Caco-2 (cell line): ENCODE measurements around the gene CXCL5. TPM values are rescaled to one million over a fixed set of nuclear protein-coding genes. Genes with fewer than 3 reads are reported as not detected.
A peak's percentile ranks its signal among the peaks of the same experiment; 100 is the strongest.

Experiments
- BruUV-seq: library from RNA; stranded (reverse); fragments of 400-500 nt; replicated peaks from 2 replicates; lab custom pipeline; 2021; lab: Mats Ljungman, UMichigan
- CTCF ChIA-PET: fragments of 300-600 bp; sonication (Branson Sonifier 250); formaldehyde crosslinking; loops from one replicate; lab custom pipeline; 2022; ENCODE audit warnings: antibody characterized with exemption; lab: Charles Lee
- POLR2A ChIA-PET: fragments of 300-600 bp; sonication (Branson Sonifier 250); formaldehyde crosslinking; loops from one replicate; lab custom pipeline; 2022; ENCODE audit warnings: antibody characterized with exemption; lab: Charles Lee
- DNase-seq, 2 experiments: peaks; one replicate each; pipeline versions ENCODE4 v3.0.0 to v3.0.0-alpha.2; 2020 to 2022
- H3K27me3 ChIP-seq: replicated peaks from 2 replicates; pipeline ENCODE4 v1.6.0; 2011; ENCODE audit warnings: low read length; ENCODE audit not compliant: control insufficient read depth, insufficient read depth
- H3K36me3 ChIP-seq: 2 replicates; pipeline ENCODE4 v1.5.1; 2011; ENCODE audit warnings: low read length; ENCODE audit not compliant: control insufficient read depth, insufficient read depth
- H3K4me1 ChIP-seq: fragments of 250-450 bp; sonication (Bioruptor Pico); 2 replicates; pipeline ENCODE4 v1.5.1; 2020; ENCODE audit warnings: mild to moderate bottlenecking
- H3K4me3 ChIP-seq: 2 replicates; pipeline ENCODE4 v1.5.1; 2011; ENCODE audit warnings: low read depth, mild to moderate bottlenecking, control low read depth, low read length
- H3K9me3 ChIP-seq: fragments of 250-450 bp; sonication (Bioruptor Pico); 2 replicates; pipeline ENCODE4 v1.5.1; 2020; ENCODE audit warnings: mild to moderate bottlenecking, moderate library complexity
- H3K27ac Mint-ChIP-seq: one replicate; pipeline ENCODE4 v1.8.0; 2022; ENCODE audit warnings: mixed read lengths; ENCODE audit not compliant: unreplicated experiment
- H3K27me3 Mint-ChIP-seq: one replicate; pipeline ENCODE4 v1.8.0; 2022; ENCODE audit warnings: mixed read lengths; ENCODE audit not compliant: insufficient read depth, unreplicated experiment
- H3K36me3 Mint-ChIP-seq: one replicate; pipeline ENCODE4 v1.8.0; 2022; ENCODE audit warnings: mild to moderate bottlenecking, mixed read lengths; ENCODE audit not compliant: insufficient read depth, unreplicated experiment
- H3K4me1 Mint-ChIP-seq: one replicate; pipeline ENCODE4 v1.8.0; 2022; ENCODE audit warnings: low read depth, mixed read lengths; ENCODE audit not compliant: unreplicated experiment
- H3K4me3 Mint-ChIP-seq: one replicate; pipeline ENCODE4 v1.8.0; 2022; ENCODE audit warnings: mild to moderate bottlenecking, moderate library complexity, mixed read lengths; ENCODE audit not compliant: unreplicated experiment
- H3K9me3 Mint-ChIP-seq: one replicate; pipeline ENCODE4 v1.8.0; 2022; ENCODE audit warnings: mixed read lengths; ENCODE audit not compliant: unreplicated experiment
- CTCF ChIP-seq, 2 experiments: fragments of 200-600 bp in 1 of 2; IDR thresholded peaks; 1 replicate in 1 of 2; 2 replicates in 1 of 2; pipeline versions ENCODE4 v1.5.1 to v1.8.0; 2011 to 2022; ENCODE audit warnings: antibody characterized with exemption in 1 of 2, control low read depth in 1 of 2, inconsistent platforms in 1 of 2, low read depth in 1 of 2, low read length in 1 of 2, mild to moderate bottlenecking in 1 of 2, moderate library complexity in 1 of 2; ENCODE audit not compliant: insufficient read depth in 1 of 2, severe bottlenecking in 1 of 2, unreplicated experiment in 1 of 2
- intact Hi-C: fragments of 100-400 bp; cut with micrococcal nuclease; formaldehyde crosslinking; loops from one replicate; pipeline ENCODE4 v1.10.0; 2022; ENCODE audit not compliant: unreplicated experiment
- total RNA-seq: library from RNA; stranded (reverse); gene quantifications from 2 replicates; pipeline ENCODE4 v1.2.3, GENCODE V29; 2022

The CXCL5 gene
- total RNA-seq, 1 experiment from 2014 or later = not detected

GRCh38 chr4:74005528-74005927, 7.1 kb upstream of the CXCL5 start:
- DNase-seq = peak in 1 of 2 experiments; percentile 68
- H3K9me3 ChIP-seq = no peaks in the 10 kb centered on the region
- H3K27me3 Mint-ChIP-seq = no peaks in the 10 kb centered on the region
- intact Hi-C loops = loop anchor here (1.0 to 2.0 kb wide), 2 partner anchors 57 to 94 kb away; partner anchors contain the start of gene CXCL2
- H3K9me3 Mint-ChIP-seq = no peaks in the 10 kb centered on the region
- BruUV-seq = no TSS peak
- ChIA-PET POLR2A (no interaction called here), CTCF (no interaction called here)
- peak overlapping the region; percentile 53 for H3K4me3 Mint-ChIP-seq
- no peaks in the 10 kb centered on the region for H3K36me3 ChIP-seq
- H3K4me1 ChIP-seq = peaks cover 38% of the 10 kb centered on the region
- H3K4me1 Mint-ChIP-seq = peaks cover 15% of the 10 kb centered on the region
- no peak overlapping the region for H3K4me3 ChIP-seq
- no peak for TF ChIP-seq CTCF (IDR thresholded peaks at IDR 0.05; ENCODE audit: insufficient read depth in 1 of 2, low read depth in 1 of 2, low read length in 1 of 2, severe bottlenecking in 1 of 2, unreplicated experiment in 1 of 2)
- H3K27ac Mint-ChIP-seq = peak overlapping the region; percentile 93
- H3K36me3 Mint-ChIP-seq = no peaks in the 10 kb centered on the region
- H3K27me3 ChIP-seq = no peaks in the 10 kb centered on the region

- no peak for TF ChIP-seq CTCF (IDR thresholded peaks at IDR 0.05; ENCODE audit: insufficient read depth in 1 of 2, low read depth in 1 of 2, low read length in 1 of 2, severe bottlenecking in 1 of 2, unreplicated experiment in 1 of 2)
- Mint-ChIP-seq H3K27me3 (no peaks in the 10 kb centered on the region), H3K9me3 (no peaks in the 10 kb centered on the region), H3K27ac (peak overlapping the region; percentile 93), H3K36me3 (no peaks in the 10 kb centered on the region), H3K4me3 (peak overlapping the region; percentile 24), H3K4me1 (peaks cover 15% of the 10 kb centered on the region)
- intact Hi-C loops = loop anchor here (1.0 to 2.0 kb wide), 2 partner anchors 56 to 95 kb away; partner anchors contain the start of gene CXCL2
- Histone ChIP-seq H3K27me3 (no peaks in the 10 kb centered on the region), H3K36me3 (no peaks in the 10 kb centered on the region), H3K4me3 (no peak overlapping the region), H3K4me1 (peaks cover 40% of the 10 kb centered on the region), H3K9me3 (no peaks in the 10 kb centered on the region)
- BruUV-seq = no TSS peak
- ChIA-PET CTCF (no interaction called here), POLR2A (no interaction called here)
- DNase-seq = no peak
Observed at GRCh38 chr4:74004668-74005067, 6.2 kb upstream of the CXCL5 start.

GRCh38 chr4:74000301-74000700, 1.8 kb upstream of the CXCL5 start:
- H3K4me3 ChIP-seq = no peak overlapping the region
- peaks cover 7% of the 10 kb centered on the region for H3K4me1 Mint-ChIP-seq
- H3K27me3 Mint-ChIP-seq = no peaks in the 10 kb centered on the region
- no peak for DNase-seq
- peaks cover 26% of the 10 kb centered on the region for H3K4me1 ChIP-seq
- H3K9me3 ChIP-seq = no peaks in the 10 kb centered on the region
- BruUV-seq = no TSS peak
- no peaks in the 10 kb centered on the region for H3K36me3 ChIP-seq
- no peak overlapping the region for H3K4me3 Mint-ChIP-seq
- no peaks in the 10 kb centered on the region for H3K9me3 Mint-ChIP-seq
- H3K27me3 ChIP-seq = no peaks in the 10 kb centered on the region
- H3K36me3 Mint-ChIP-seq = no peaks in the 10 kb centered on the region
- H3K27ac Mint-ChIP-seq = no peak overlapping the region
- ChIA-PET CTCF (no interaction called here), POLR2A (no interaction called here)
- intact Hi-C loops = no loop called here
- no peak for TF ChIP-seq CTCF (IDR thresholded peaks at IDR 0.05; ENCODE audit: insufficient read depth in 1 of 2, low read depth in 1 of 2, low read length in 1 of 2, severe bottlenecking in 1 of 2, unreplicated experiment in 1 of 2)
